Naive thymus-derived CD4-positive, alpha-beta T cell (primary cell): Measurements from ENCODE around the gene PKD2. TPM values are rescaled to one million over a fixed set of nuclear protein-coding genes. Genes with fewer than 3 reads are reported as not detected.
A peak's percentile ranks its signal among the peaks of the same experiment; 100 is the strongest.

Experiments used
- ATAC-seq: fragments of 150-1000 bp; cut with Tn5 transposase; 2 replicates; pipeline ENCODE4 v1.10.0; 2021; ENCODE audit warnings: mild to moderate bottlenecking, moderate library complexity
- CTCF ChIA-PET: fragments of 350-600 bp; sonication (Branson Sonifier 250); formaldehyde crosslinking; loops from one replicate; lab custom pipeline; 2021; ENCODE audit warnings: antibody characterized with exemption; lab: Charles Lee
- POLR2A ChIA-PET: fragments of 350-600 bp; sonication (Branson Sonifier 250); formaldehyde crosslinking; loops from one replicate; lab custom pipeline; 2021; ENCODE audit warnings: antibody characterized with exemption, inconsistent platforms; lab: Charles Lee
- DNase-seq, 9 donors: peaks; one replicate each; pipeline versions ENCODE4 v3.0.0 to v3.0.0-alpha.2; 2020 to 2022; ENCODE audit warnings: mixed read lengths in 1 of 9
- H3K27ac ChIP-seq: one replicate; pipeline ENCODE4 v1.7.0; 2013; ENCODE audit warnings: mild to moderate bottlenecking, low read depth, low read length, moderate library complexity
- H3K27me3 ChIP-seq, 2 donors: one replicate each; pipeline ENCODE4 v1.7.0; 2013; ENCODE audit warnings: low read length in 2 of 2, mild to moderate bottlenecking in 2 of 2, moderate library complexity in 2 of 2; ENCODE audit not compliant: control insufficient read depth in 2 of 2, insufficient read depth in 2 of 2
- H3K36me3 ChIP-seq, 3 experiments: 1 replicate in 2 of 3; 2 replicates in 1 of 3; pipeline ENCODE4 v1.7.0; 2013; ENCODE audit warnings: low read length in 3 of 3, mild to moderate bottlenecking in 3 of 3, moderate library complexity in 1 of 3; ENCODE audit not compliant: insufficient read depth in 3 of 3, control insufficient read depth in 2 of 3
- H3K4me1 ChIP-seq, 2 donors: one replicate each; pipeline ENCODE4 v1.7.0; 2013; ENCODE audit warnings: low read length in 2 of 2, mild to moderate bottlenecking in 2 of 2, moderate library complexity in 1 of 2; ENCODE audit not compliant: control insufficient read depth in 2 of 2, insufficient read depth in 2 of 2
- H3K4me3 ChIP-seq: 2 replicates; pipeline ENCODE4 v1.7.0; 2013; ENCODE audit warnings: mild to moderate bottlenecking, low read length
- H3K9me3 ChIP-seq, 3 experiments: 1 replicate in 2 of 3; 2 replicates in 1 of 3; pipeline ENCODE4 v1.7.0; 2013; ENCODE audit warnings: low read length in 3 of 3; ENCODE audit not compliant: control insufficient read depth in 2 of 3
- H3K27ac Mint-ChIP-seq, 9 donors: one replicate each; pipeline ENCODE4 v1.8.0; 2020 to 2022; ENCODE audit warnings: mixed read lengths in 9 of 9, mild to moderate bottlenecking in 8 of 9, moderate library complexity in 5 of 9, inconsistent platforms in 2 of 9
- H3K27me3 Mint-ChIP-seq, 5 donors: one replicate each; pipeline ENCODE4 v1.8.0; 2021 to 2022; ENCODE audit warnings: mixed read lengths in 5 of 5, mild to moderate bottlenecking in 1 of 5
- H3K36me3 Mint-ChIP-seq, 5 donors: one replicate each; pipeline ENCODE4 v1.8.0; 2020 to 2022; ENCODE audit warnings: mixed read lengths in 5 of 5, mild to moderate bottlenecking in 3 of 5, inconsistent platforms in 1 of 5
- H3K4me1 Mint-ChIP-seq, 7 donors: one replicate each; pipeline ENCODE4 v1.8.0; 2020 to 2022; ENCODE audit warnings: mixed read lengths in 7 of 7, mild to moderate bottlenecking in 3 of 7, inconsistent platforms in 1 of 7
- H3K4me3 Mint-ChIP-seq, 10 donors: one replicate each; pipeline ENCODE4 v1.8.0; 2020 to 2022; ENCODE audit warnings: mild to moderate bottlenecking in 10 of 10, mixed read lengths in 10 of 10, moderate library complexity in 6 of 10, inconsistent platforms in 2 of 10
- H3K9me3 Mint-ChIP-seq, 11 donors: one replicate each; pipeline ENCODE4 v1.8.0; 2020 to 2022; ENCODE audit warnings: mixed read lengths in 11 of 11, mild to moderate bottlenecking in 4 of 11, inconsistent platforms in 1 of 11, moderate library complexity in 1 of 11
- intact Hi-C, 2 donors: fragments of 100-400 bp; cut with micrococcal nuclease; formaldehyde crosslinking; loops; one replicate each; pipeline ENCODE4 v1.15.1; 2023
- polyA plus RNA-seq, 2 donors: library from polyadenylated mRNA; unstranded; fragments of 300-500 nt; fragmentation: Illumina TruSeq; gene quantifications; one replicate each; pipeline ENCODE4 v1.2.3, GENCODE V29; 2021
- total RNA-seq, 6 experiments: library from RNA in 5 of 6; stranded (reverse) in 5 of 6; gene quantifications; 1 replicate in 5 of 6; 2 replicates in 1 of 6; pipeline ENCODE4 v1.2.3 and lab custom pipeline; 2021 to 2026

Gene PKD2
- total and polyA plus RNA-seq, 7 experiments from 2014 or later, result 2.7 to 16.1 (median 6.8) TPM

DNA sequence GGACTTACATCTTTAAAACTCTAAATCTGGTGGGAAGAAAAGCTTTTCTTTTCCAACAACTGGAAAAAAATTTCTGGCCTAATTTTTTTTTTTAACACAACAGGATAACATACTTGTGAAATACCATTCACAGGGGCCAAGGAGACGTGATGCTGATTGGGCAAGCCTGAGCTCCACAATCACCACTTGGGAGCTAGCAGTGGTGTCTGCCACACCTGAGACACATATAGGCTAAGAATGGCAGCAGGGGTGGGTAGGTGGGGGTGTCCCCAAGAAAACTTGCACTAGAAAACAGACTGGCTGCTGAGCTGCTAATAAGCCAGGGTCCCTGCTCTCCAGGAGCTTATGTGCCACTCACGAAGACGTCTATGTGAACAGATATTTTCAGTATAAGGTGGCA, 5.6 kb upstream of the PKD2 start:
- intact Hi-C loops, result loop anchor here in 1 of 2 donors (10.0 kb wide), 1 partner anchor 383 kb away; no protein-coding TSS in a partner anchor
- Mint-ChIP-seq H3K4me1 (peaks cover 0 to 6% (median 6%) of the 10 kb centered on the region in 7 donors), H3K9me3 (peaks cover 0 to 3% (median 0%) of the 10 kb centered on the region in 11 donors), H3K36me3 (no peaks in the 10 kb centered on the region), H3K4me3 (no peak overlapping the region), H3K27me3 (peaks cover 0 to 55% (median 3%) of the 10 kb centered on the region in 5 donors), H3K27ac (no peak overlapping the region)
- ChIA-PET POLR2A (no interaction called here), CTCF (interaction anchor here (0.7 kb wide), 1 partner anchor 225 kb away, joined by 3 read pairs; no protein-coding TSS in a partner anchor)
- no peaks in the 10 kb centered on the region for H3K4me1 ChIP-seq
- H3K4me3 ChIP-seq, result no peak overlapping the region
- no peaks in the 10 kb centered on the region for H3K9me3 ChIP-seq
- no peak overlapping the region for H3K27ac ChIP-seq
- no peaks in the 10 kb centered on the region for H3K27me3 ChIP-seq
- no peaks in the 10 kb centered on the region for H3K36me3 ChIP-seq
- DNase-seq (no peak), ATAC-seq (no peak)

- no peaks in the 10 kb centered on the region for H3K9me3 ChIP-seq
- H3K27ac ChIP-seq, result no peak overlapping the region
- Mint-ChIP-seq H3K9me3 (peaks cover 0 to 3% (median 0%) of the 10 kb centered on the region in 11 donors), H3K4me3 (no peak overlapping the region), H3K27me3 (peaks cover 0 to 54% (median 3%) of the 10 kb centered on the region in 5 donors), H3K4me1 (peaks cover 0 to 9% (median 8%) of the 10 kb centered on the region in 7 donors), H3K27ac (no peak overlapping the region), H3K36me3 (no peaks in the 10 kb centered on the region)
- H3K4me1 ChIP-seq, result no peaks in the 10 kb centered on the region
- H3K36me3 ChIP-seq, result no peaks in the 10 kb centered on the region
- ChIA-PET POLR2A (no interaction called here), CTCF (no interaction called here)
- no peak for ATAC-seq
- no peak for DNase-seq
- intact Hi-C loops, result loop anchor here in 1 of 2 donors (10.0 kb wide), 1 partner anchor 382 kb away; no protein-coding TSS in a partner anchor
- H3K27me3 ChIP-seq, result no peaks in the 10 kb centered on the region
- H3K4me3 ChIP-seq, result no peak overlapping the region
Measured at GRCh38 chr4:88002786-88003185, 4.6 kb upstream of the PKD2 start.

GRCh38 chr4:88003261-88003660, 4.2 kb upstream of the PKD2 start:
- Mint-ChIP-seq H3K27ac (no peak overlapping the region), H3K9me3 (peaks cover 0 to 3% (median 0%) of the 10 kb centered on the region in 11 donors), H3K4me3 (no peak overlapping the region), H3K27me3 (peaks cover 0 to 51% (median 3%) of the 10 kb centered on the region in 5 donors), H3K4me1 (peaks cover under 1 to 9% (median 9%) of the 10 kb centered on the region in 7 donors), H3K36me3 (no peaks in the 10 kb centered on the region)
- ATAC-seq (no peak), DNase-seq (no peak)
- Histone ChIP-seq H3K27ac (no peak overlapping the region), H3K4me1 (peaks cover 0 to under 1% of the 10 kb centered on the region in 2 donors), H3K27me3 (no peaks in the 10 kb centered on the region), H3K9me3 (no peaks in the 10 kb centered on the region), H3K36me3 (no peaks in the 10 kb centered on the region), H3K4me3 (no peak overlapping the region)
- POLR2A ChIA-PET, result no interaction called here
- CTCF ChIA-PET, result no interaction called here
- intact Hi-C loops, result loop anchor here in 1 of 2 donors (10.0 kb wide), 1 partner anchor 382 kb away; no protein-coding TSS in a partner anchor

- H3K9me3 ChIP-seq, result no peaks in the 10 kb centered on the region
- H3K27me3 ChIP-seq, result no peaks in the 10 kb centered on the region
- peaks cover 6 to 7% of the 10 kb centered on the region in 2 donors for H3K4me1 ChIP-seq
- CTCF ChIA-PET, result no interaction called here
- POLR2A ChIA-PET, result no interaction called here
- H3K27me3 Mint-ChIP-seq, result peaks cover 0 to 45% (median 3%) of the 10 kb centered on the region in 5 donors
- H3K9me3 Mint-ChIP-seq, result peaks cover 0 to 3% (median 0%) of the 10 kb centered on the region in 11 donors
- no peak for DNase-seq
- peaks cover 0 to 3% (median 0%) of the 10 kb centered on the region in 5 donors for H3K36me3 Mint-ChIP-seq
- intact Hi-C loops, result loop anchor here (5.0 to 10.0 kb wide), 4 partner anchors 372 to 587 kb away; partner anchors contain the start of genes HERC3 (in 1 of the 2), HERC6 (in 1 of the 2) and PYURF (in 1 of the 2)
- no peak overlapping the region for H3K27ac ChIP-seq
- no peak for ATAC-seq
- no peaks in the 10 kb centered on the region for H3K36me3 ChIP-seq
- no peak overlapping the region for H3K4me3 ChIP-seq
- no peak overlapping the region for H3K27ac Mint-ChIP-seq
- peaks cover 6 to 21% (median 20%) of the 10 kb centered on the region in 7 donors for H3K4me1 Mint-ChIP-seq
- H3K4me3 Mint-ChIP-seq, result peak overlapping the region in 1 of 10 donors; percentile 0
Measured at GRCh38 chr4:88005076-88005475, 2.4 kb upstream of the PKD2 start.

GRCh38 chr4:88005946-88006345, 1.5 kb upstream of the PKD2 start:
- ChIA-PET POLR2A (no interaction called here), CTCF (no interaction called here)
- Mint-ChIP-seq H3K27ac (no peak overlapping the region), H3K4me3 (peak overlapping the region in 7 of 10 donors; percentile 75 to 95 (median 85)), H3K9me3 (peaks cover 0 to 1% (median 0%) of the 10 kb centered on the region in 11 donors), H3K36me3 (peaks cover 0 to 5% (median 0%) of the 10 kb centered on the region in 5 donors), H3K27me3 (peaks cover 0 to 38% (median 3%) of the 10 kb centered on the region in 5 donors), H3K4me1 (peaks cover 11 to 29% (median 27%) of the 10 kb centered on the region in 7 donors)
- H3K4me1 ChIP-seq, result peaks cover 6 to 7% of the 10 kb centered on the region in 2 donors
- intact Hi-C loops, result loop anchor here (5.0 to 10.0 kb wide), 4 partner anchors 371 to 586 kb away; partner anchors contain the start of genes HERC3 (in 1 of the 2), HERC6 (in 1 of the 2) and PYURF (in 1 of the 2)
- ATAC-seq, result no peak
- H3K27ac ChIP-seq, result no peak overlapping the region
- no peaks in the 10 kb centered on the region for H3K9me3 ChIP-seq
- DNase-seq, result no peak
- no peaks in the 10 kb centered on the region for H3K36me3 ChIP-seq
- no peaks in the 10 kb centered on the region for H3K27me3 ChIP-seq
- no peak overlapping the region for H3K4me3 ChIP-seq

DNA sequence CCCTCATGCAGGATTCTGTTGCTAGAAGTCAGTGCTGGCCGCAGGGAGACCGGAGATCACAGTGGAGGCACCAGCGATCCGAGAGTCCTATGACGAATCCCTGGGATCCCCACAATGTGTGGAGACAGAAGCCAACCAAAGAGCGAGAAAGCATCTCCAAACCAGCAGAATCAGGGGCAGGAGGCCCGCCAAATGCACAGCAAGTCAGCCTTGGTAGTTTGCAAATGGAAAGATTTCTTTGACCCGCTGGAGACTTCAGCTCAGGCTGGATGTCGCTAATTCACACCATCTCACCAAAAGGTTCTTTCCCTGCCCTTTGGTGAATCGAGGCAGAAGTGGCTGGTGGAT, 505 bp upstream of the PKD2 start:
- Mint-ChIP-seq H3K4me3 (peak overlapping the region; percentile 72 to 95 (median 84)), H3K4me1 (peaks cover 13 to 36% (median 32%) of the 10 kb centered on the region in 7 donors), H3K9me3 (peaks cover 0 to 1% (median 0%) of the 10 kb centered on the region in 11 donors), H3K36me3 (peaks cover 0 to 5% (median 0%) of the 10 kb centered on the region in 5 donors), H3K27ac (peak overlapping the region in 7 of 9 donors; percentile 2 to 90 (median 43)), H3K27me3 (peaks cover 0 to 31% (median 3%) of the 10 kb centered on the region in 5 donors)
- intact Hi-C loops, result loop anchor here (1.0 to 10.0 kb wide), 6 partner anchors 277 to 585 kb away; partner anchors contain the start of genes HERC3 (in 1 of the 2), HERC5 (in 1 of the 2), HERC6 (in 1 of the 2) and PPM1K (in 1 of the 2)
- peaks cover 6 to 7% of the 10 kb centered on the region in 2 donors for H3K4me1 ChIP-seq
- no peaks in the 10 kb centered on the region for H3K36me3 ChIP-seq
- no peaks in the 10 kb centered on the region for H3K9me3 ChIP-seq
- H3K27me3 ChIP-seq, result no peaks in the 10 kb centered on the region
- H3K4me3 ChIP-seq, result peak overlapping the region; percentile 31
- DNase-seq (peak in 1 of 9 donors; percentile 1), ATAC-seq (no peak)
- CTCF ChIA-PET, result no interaction called here
- H3K27ac ChIP-seq, result no peak overlapping the region
- POLR2A ChIA-PET, result no interaction called here
